ENCODE data around the gene MARK4. TPM values are rescaled to one million over a fixed set of nuclear protein-coding genes. Genes with fewer than 3 reads are reported as not detected.

MARK4 gene
- total RNA-seq, 2 experiments from 2014 or later = 18.1 to 19.8 TPM

DNA sequence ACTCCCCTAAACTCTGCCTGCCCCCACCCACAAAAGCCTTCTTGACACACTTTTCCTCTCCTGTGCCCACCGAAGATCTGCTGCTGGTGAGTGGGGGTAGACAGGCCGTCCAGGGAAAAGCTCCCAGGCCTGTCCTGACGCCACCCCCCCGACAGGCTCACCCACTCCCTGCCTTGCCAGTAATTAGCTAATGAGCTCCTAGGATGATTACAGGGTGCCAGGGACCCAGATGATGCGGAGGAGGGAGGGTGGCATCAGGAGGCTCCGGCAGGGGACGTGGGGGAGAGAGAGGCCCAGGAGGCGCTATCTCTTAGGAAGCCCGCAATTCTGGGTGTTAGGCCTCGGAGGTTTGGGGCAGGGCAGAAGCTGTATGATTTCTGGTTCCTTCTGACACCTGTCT is 27.0 kb downstream of the MARK4 start:
- Mint-ChIP-seq H3K4me1 (ENCODE audit: low read depth) (no peaks in the 10 kb centered on the region), H3K27me3 (no peaks in the 10 kb centered on the region), H3K9me3 (no peaks in the 10 kb centered on the region), H3K27ac (no peak overlapping the region), H3K36me3 (ENCODE audit: low read depth) (peaks cover 45% of the 10 kb centered on the region), H3K4me3 (no peak overlapping the region)
- H3K27me3 ChIP-seq (ENCODE audit: control insufficient read depth in 1 of 2, insufficient read depth in 2 of 2, low read length in 2 of 2) = no peaks in the 10 kb centered on the region
- no peak overlapping the region for H3K27ac ChIP-seq (ENCODE audit: low read depth in 1 of 2, low read length in 2 of 2)
- ChIA-PET CTCF (no interaction called here), POLR2A (no interaction called here)
- no peaks in the 10 kb centered on the region for H3K4me1 ChIP-seq (ENCODE audit: insufficient read depth, low read length)
- DNase-seq (no peak), ATAC-seq (ENCODE audit: poor library complexity) (no peak)
- peaks cover 52% of the 10 kb centered on the region for H3K36me3 ChIP-seq (ENCODE audit: insufficient read depth, low read length)
- TF ChIP-seq, protein P1, sequence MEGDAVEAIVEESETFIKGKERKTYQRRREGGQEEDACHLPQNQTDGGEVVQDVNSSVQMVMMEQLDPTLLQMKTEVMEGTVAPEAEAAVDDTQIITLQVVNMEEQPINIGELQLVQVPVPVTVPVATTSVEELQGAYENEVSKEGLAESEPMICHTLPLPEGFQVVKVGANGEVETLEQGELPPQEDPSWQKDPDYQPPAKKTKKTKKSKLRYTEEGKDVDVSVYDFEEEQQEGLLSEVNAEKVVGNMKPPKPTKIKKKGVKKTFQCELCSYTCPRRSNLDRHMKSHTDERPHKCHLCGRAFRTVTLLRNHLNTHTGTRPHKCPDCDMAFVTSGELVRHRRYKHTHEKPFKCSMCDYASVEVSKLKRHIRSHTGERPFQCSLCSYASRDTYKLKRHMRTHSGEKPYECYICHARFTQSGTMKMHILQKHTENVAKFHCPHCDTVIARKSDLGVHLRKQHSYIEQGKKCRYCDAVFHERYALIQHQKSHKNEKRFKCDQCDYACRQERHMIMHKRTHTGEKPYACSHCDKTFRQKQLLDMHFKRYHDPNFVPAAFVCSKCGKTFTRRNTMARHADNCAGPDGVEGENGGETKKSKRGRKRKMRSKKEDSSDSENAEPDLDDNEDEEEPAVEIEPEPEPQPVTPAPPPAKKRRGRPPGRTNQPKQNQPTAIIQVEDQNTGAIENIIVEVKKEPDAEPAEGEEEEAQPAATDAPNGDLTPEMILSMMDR (IDR thresholded peaks at IDR 0.05) = no peak
- intact Hi-C loops (cut with DNase I, micrococcal nuclease) = no loop called here
- H3K4me3 ChIP-seq (ENCODE audit: low read length) = no peak overlapping the region
- peaks cover 0 to 2% of the 10 kb centered on the region in 2 experiments for H3K9me3 ChIP-seq (ENCODE audit: control insufficient read depth in 1 of 2, insufficient read depth in 1 of 2, low read length in 2 of 2)

DNA sequence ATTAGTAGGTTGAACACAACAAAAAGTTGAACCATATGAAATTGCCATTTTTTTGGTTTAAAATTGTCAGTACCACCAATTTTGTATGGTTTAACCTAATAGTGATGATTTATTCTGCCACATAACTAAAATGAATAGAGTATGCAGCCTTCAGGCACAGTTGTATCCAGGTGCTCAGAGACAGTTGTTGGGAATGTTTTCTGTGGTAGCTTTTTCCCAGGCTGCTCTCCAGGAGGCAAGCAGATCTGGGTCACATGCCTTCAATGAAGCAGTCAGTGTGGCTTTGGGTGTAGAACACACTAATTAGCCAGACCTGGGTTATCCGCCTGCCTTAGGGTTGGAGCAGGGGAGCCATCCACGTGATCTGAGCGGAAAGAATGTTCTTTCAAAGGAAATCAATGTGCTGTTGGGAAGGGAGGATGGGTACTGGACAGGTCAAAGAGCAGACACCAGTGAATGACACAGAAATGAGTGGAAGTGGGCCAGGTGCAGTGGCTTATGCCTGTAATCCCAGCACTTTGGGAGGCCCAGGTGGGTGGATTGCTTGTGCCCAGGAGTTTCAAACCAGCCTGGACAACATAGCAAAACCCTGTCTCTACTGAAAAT is 28.6 kb downstream of the MARK4 start:
- intact Hi-C loops (cut with DNase I, micrococcal nuclease) = no loop called here
- no peaks in the 10 kb centered on the region for H3K4me1 ChIP-seq (ENCODE audit: insufficient read depth, low read length)
- H3K27ac ChIP-seq (ENCODE audit: low read depth in 1 of 2, low read length in 2 of 2) = no peak overlapping the region
- no peaks in the 10 kb centered on the region for H3K27me3 ChIP-seq (ENCODE audit: control insufficient read depth in 1 of 2, insufficient read depth in 2 of 2, low read length in 2 of 2)
- ATAC-seq (ENCODE audit: poor library complexity) (no peak), DNase-seq (no peak)
- H3K4me3 ChIP-seq (ENCODE audit: low read length) = no peak overlapping the region
- H3K9me3 ChIP-seq (ENCODE audit: control insufficient read depth in 1 of 2, insufficient read depth in 1 of 2, low read length in 2 of 2) = peaks cover 0 to 3% of the 10 kb centered on the region in 2 experiments
- Mint-ChIP-seq H3K36me3 (ENCODE audit: low read depth) (peaks cover 46% of the 10 kb centered on the region), H3K9me3 (no peaks in the 10 kb centered on the region), H3K4me3 (no peak overlapping the region), H3K4me1 (ENCODE audit: low read depth) (no peaks in the 10 kb centered on the region), H3K27ac (no peak overlapping the region), H3K27me3 (no peaks in the 10 kb centered on the region)
- H3K36me3 ChIP-seq (ENCODE audit: insufficient read depth, low read length) = peaks cover 43% of the 10 kb centered on the region
- POLR2A ChIA-PET = no interaction called here
- TF ChIP-seq, protein P1 (IDR thresholded peaks at IDR 0.05) = no peak
- CTCF ChIA-PET = no interaction called here

DNA sequence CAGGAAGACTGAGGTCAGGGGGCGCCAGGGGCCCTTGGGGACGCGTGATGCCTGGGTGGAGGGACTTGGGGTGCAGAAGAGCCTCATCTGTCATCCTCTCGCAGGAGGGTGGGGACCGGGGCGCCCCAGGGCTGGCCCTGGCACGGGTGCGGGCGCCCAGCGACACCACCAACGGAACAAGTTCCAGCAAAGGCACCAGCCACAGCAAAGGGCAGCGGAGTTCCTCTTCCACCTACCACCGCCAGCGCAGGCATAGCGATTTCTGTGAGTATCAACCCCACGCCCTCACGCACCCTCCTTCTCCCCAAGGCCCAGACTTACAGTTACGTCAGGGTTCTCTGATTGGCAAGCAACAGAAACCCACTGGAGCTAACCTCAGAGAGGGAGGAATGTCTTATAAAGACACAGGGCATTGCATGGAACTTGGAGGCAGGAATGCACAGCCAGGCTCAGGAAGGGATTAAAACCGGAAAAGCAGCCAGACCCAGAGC is 29.4 kb downstream of the MARK4 start:
- no peak overlapping the region for H3K4me3 Mint-ChIP-seq
- Histone ChIP-seq H3K4me3 (ENCODE audit: low read length) (no peak overlapping the region), H3K27ac (ENCODE audit: low read depth in 1 of 2, low read length in 2 of 2) (no peak overlapping the region), H3K27me3 (ENCODE audit: control insufficient read depth in 1 of 2, insufficient read depth in 2 of 2, low read length in 2 of 2) (no peaks in the 10 kb centered on the region), H3K9me3 (ENCODE audit: control insufficient read depth in 1 of 2, insufficient read depth in 1 of 2, low read length in 2 of 2) (peaks cover 0 to 3% of the 10 kb centered on the region in 2 experiments), H3K36me3 (ENCODE audit: insufficient read depth, low read length) (peaks cover 42% of the 10 kb centered on the region), H3K4me1 (ENCODE audit: insufficient read depth, low read length) (no peaks in the 10 kb centered on the region)
- POLR2A ChIA-PET = no interaction called here
- TF ChIP-seq, protein P1 (IDR thresholded peaks at IDR 0.05) = no peak
- H3K9me3 Mint-ChIP-seq = no peaks in the 10 kb centered on the region
- peaks cover 45% of the 10 kb centered on the region for H3K36me3 Mint-ChIP-seq (ENCODE audit: low read depth)
- CTCF ChIA-PET = no interaction called here
- intact Hi-C loops (cut with DNase I, micrococcal nuclease) = no loop called here
- no peak overlapping the region for H3K27ac Mint-ChIP-seq
- no peaks in the 10 kb centered on the region for H3K4me1 Mint-ChIP-seq (ENCODE audit: low read depth)
- no peak for ATAC-seq (ENCODE audit: poor library complexity)
- no peaks in the 10 kb centered on the region for H3K27me3 Mint-ChIP-seq
- DNase-seq = no peak

All from CD4-positive, alpha-beta T cell (primary cell).